Stimulated activated CD8-positive, alpha-beta memory T cell treated with anti-CD3 and anti-CD28 coated beads, Interleukin-7, amount 100 ng/mL, for 1 hour (primary cell): ENCODE measurements around the gene PLXDC1.
"Not testable (repeated sequence)": the region's sequence is repeated elsewhere in the genome, so short reads cannot be mapped to it uniquely, and the experiment has no call there.

ENCODE experiments used
- DNase-seq, 2 donors: peaks; one replicate each; pipeline ENCODE4 v3.0.0-alpha.2; 2020; ENCODE audit warnings: low read depth in 2 of 2

The PLXDC1 gene

GRCh38 chr17:39125143-39125875, 26.1 kb downstream of the PLXDC1 start:
- no peak for DNase-seq

- DNase-seq: no peak
These were observed 27.8 kb downstream of the PLXDC1 start for GRCh38 chr17:39123627-39124026.

- DNase-seq: no peak
These were observed 28.4 kb downstream of the PLXDC1 start for GRCh38 chr17:39122991-39123390.

DNA sequence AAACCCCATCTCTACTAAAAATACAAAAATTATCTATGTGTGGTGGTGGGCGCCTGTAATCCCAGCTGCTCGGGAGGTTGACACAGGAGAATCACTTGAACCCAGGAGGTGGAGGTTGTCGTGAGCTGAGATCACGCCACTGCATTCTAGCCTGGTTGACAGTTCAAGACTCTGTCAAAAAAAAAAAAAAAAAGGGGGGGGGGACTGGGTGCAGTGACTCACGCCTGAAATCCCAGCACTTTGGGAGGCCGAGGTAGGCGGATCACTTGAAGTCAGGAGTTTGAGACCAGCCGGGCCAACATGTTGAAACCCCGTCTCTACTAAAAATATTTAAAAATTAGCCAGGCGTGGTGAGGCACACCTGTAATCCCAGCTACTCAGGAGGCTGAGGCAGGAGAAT, 29.5 kb downstream of the PLXDC1 start:
- DNase-seq: not testable (repeated sequence)

DNA sequence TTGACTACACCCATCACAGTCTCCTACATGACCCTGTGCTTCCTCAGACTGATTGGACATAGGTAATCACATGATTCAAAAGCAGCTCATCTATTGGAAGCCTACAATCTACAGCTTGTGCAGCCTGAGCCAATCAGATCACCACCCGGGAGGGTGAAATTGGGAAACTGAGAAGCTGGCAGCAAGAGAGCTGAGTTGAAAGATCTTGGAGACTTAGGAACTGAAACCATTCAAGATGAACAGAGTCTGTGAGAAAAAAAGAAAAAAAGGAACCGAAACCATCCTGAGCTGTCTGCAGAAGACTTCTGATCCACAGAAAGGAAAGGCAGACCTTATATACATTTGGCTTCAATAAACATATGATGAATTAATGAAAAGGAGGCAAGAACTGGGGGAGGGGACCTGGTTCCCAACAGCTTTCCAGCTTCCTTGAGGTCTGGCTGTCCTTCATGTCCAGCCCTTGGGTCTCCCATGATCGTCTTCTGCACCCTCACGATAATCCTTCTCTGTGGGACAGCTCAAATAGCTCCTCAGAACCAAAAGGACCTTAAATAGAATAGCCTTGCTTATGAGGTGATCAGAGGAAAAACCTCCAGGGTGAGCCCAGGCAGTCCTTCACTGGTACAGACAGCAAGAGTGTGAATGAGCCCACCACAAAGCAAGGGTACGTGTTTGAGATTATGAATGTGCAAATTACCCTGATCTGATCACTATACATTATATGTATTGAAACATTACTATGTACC, 32.6 kb downstream of the PLXDC1 start:
- no peak for DNase-seq

DNA sequence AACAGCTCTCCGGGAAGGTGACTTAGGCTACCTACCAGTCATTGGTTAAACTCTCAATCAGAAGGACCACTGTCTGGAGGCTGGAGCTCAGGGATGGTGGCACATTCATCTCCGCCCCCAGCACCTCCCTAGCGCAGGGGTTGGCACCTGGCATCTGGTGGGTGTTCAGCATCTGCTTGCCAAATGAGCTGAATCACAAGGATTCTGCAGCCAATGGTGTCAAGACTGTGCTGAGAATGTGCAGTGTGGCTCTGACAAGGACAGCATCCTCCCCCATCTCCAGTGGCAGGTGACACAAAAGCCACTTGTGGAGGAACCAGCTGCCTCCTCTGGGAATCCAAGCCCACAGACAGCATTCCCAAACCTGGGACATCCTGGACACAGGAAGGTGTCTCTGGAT, 35.2 kb downstream of the PLXDC1 start:
- DNase-seq: no peak

GRCh38 chr17:39115135-39115534, 36.3 kb downstream of the PLXDC1 start:
- DNase-seq: no peak

GRCh38 chr17:39114723-39115122, 36.7 kb downstream of the PLXDC1 start:
- DNase-seq: no peak

- no peak for DNase-seq
These were observed 37.6 kb downstream of the PLXDC1 start for GRCh38 chr17:39113871-39114270.

DNA sequence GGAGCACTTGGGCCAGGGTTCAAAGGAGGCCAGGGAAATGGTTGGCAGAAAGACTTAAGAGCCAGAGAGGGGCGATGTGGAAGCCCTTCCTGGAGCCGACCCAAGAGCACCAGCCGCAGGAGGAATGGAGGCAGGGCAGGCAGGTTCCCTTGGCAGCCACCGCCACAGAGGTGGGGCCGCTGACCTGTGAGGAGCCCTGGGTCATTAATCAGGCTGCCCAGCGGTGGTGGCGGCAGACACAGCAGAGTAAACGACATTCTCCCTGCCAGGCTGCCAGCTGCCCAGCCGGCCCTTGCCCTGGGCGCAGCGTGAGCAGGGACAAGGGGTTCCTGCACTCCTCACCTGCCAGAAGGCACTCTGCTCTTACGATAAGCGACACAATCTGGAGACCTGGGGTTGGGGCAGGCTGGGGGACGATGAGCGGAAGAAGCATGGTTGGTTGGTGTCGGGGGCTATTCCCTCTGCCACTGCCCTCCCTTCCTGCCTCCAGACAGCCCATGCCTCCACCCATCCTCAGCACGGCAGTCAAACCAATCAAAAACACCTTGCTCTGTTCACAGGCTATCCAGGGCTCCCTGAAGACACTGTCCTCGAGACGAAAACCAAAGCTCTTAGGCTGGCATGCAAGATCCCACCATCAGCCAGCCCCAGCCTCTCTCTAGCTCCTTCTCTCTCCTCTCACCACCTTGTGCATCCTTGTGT, 40.9 kb downstream of the PLXDC1 start:
- DNase-seq: no peak

DNA sequence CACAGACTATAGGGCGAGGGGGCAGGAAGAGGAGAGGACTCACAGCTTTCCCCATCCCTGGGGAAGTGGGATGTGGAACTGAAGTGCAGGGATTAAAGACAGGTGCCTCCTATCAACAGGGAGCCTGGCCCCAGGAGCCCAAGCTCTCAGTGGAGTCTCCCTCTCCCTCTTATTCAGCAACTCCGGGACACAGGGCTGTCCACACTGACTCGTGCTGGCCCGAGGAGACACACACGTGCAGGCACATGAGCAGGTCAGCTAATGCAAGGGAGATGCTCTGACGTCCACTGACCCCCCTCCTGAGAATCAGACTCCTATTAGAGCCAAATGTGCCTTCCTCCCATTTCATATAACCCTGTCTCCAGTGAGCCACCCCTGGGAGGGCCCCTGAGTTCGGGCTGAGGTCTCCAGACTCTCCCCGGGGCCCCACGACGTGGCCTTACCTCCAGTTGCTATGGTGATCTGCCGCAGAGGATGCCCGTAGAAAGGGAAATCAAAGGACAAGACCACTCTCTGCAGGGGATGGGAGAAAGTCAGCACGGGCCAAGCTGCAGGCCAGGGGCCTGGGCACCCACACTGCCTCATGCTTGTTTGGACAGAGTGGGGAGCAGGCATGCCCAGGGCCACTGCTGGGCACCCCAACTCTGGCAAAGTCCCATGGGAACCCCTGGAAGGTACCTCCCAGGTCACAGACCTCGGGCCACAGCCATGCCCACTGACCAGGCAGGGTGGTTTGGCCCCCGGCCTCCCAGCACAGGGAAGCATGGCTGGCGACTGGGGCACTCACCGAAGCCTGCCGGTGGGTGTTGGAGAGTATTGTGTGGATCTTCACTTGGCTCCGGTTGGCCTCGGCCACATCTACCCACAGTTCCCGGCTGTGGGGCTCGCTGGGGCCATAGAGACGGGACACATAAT, 42.7 kb downstream of the PLXDC1 start:
- no peak for DNase-seq

DNA sequence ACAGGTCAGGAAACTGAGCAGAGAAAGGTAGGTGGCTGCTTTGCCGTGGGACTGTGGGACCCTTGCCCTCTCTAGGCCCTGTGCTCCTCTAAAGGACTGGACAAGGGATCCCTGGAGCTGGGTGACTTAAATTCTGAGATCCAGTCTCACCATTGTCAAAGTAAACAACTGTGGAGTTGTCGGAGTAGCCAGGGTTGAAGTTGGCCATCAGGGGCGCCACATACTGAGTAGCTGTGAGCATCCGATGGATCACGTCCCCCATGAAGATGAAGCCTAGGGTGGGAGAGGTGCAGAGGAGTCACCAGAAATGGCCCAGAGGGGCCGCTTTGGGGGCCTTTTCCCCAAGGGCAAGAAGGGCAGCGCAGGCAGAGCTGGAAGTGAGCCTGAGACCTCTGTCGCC, 43.5 kb downstream of the PLXDC1 start:
- DNase-seq: no peak

- no peak for DNase-seq
These were observed 44.3 kb downstream of the PLXDC1 start for GRCh38 chr17:39107155-39107554.

- DNase-seq: no peak
These were observed 45.7 kb downstream of the PLXDC1 start for GRCh38 chr17:39105705-39106104.

- DNase-seq: no peak
These were observed 46.8 kb downstream of the PLXDC1 start for GRCh38 chr17:39104657-39105056.

DNA sequence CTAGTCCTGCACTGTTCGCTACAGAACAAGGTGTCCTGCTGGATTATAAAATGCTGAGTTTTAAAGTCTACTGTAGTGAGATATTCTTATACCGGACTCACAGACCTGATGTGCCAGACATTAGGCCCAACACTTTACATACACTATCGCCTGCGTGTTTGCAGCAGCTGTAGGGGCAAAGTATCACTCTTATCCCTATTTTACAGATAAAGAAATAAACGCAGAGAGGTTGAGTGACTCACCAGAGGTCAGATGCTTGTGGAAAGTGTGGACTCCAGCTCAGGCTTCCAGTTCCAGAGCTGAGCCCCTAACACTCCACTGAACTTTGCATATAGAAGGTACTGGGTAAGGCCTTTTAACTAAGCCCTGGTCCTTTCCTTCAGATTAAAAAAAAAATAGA, 47.4 kb downstream of the PLXDC1 start:
- DNase-seq: no peak

DNA sequence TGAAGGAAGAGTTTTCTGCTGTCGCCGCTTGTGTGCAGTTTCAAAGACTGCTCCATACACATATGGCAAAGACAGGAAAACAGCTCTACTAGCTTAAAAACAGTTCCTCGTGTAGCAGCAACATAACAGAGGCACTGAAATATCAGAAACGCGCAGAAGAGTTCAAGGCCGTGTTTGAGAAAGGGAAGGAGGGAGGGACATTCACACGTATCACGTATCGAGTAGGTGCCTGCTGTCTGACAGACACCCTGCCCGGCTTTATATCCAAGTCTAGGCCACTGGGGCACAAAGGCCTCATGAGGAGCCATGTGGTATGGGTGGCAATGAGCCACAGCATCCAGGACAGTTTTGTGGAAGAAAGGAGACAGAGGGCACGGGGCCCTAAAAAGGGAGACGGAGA, 50.3 kb downstream of the PLXDC1 start:
- DNase-seq: no peak

GRCh38 chr17:39100530-39100929, 50.9 kb downstream of the PLXDC1 start:
- DNase-seq: no peak

- no peak for DNase-seq
These were observed 51.7 kb downstream of the PLXDC1 start for GRCh38 chr17:39099663-39100286.

- no peak for DNase-seq
These were observed 52.8 kb downstream of the PLXDC1 start for GRCh38 chr17:39098588-39098987.

DNA sequence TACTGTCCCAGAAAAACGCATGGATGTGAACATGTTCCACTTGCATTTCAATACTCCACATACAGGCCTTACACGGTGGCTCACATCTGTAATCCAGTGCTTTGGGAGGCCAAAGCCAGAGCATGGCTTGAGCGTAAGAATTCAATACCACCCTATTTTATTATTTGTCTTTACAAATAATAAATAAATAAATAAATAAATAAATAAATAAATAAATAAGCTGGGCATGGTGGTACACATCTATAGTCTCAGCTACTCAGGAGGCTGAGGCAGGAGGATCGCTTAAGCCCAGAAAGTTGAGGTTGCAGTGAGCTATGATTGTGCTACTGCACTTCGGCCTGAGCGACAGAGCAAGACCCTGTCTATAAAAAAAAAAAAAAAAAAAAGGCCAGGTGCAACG, 53.9 kb downstream of the PLXDC1 start:
- no peak for DNase-seq
